ENCODE data around the gene SLC9A4. TPM values are rescaled to one million over a fixed set of nuclear protein-coding genes. Genes with fewer than 3 reads are reported as not detected.

SLC9A4 gene
- total and polyA plus RNA-seq, 2 donors (not counting 3 experiments of a cell fraction or from before 2014, with no cell fraction given): not detected

- BruUV-seq (replicated peaks): no TSS peak
- no peaks in the 10 kb centered on the region for H3K79me2 ChIP-seq (ENCODE audit: control insufficient read depth, insufficient read depth, low read length)
- dilution Hi-C loops (cut with MboI; ENCODE audit: extremely low pct_ligation_motif_present, low sequenced_read_pairs): no loop called here
- H3K9me1 ChIP-seq (replicated peaks; ENCODE audit: control insufficient read depth, extremely low read depth, insufficient read depth, low read length): no peaks in the 10 kb centered on the region
- no peak overlapping the region for H3K9ac ChIP-seq (replicated peaks; ENCODE audit: extremely low read depth, insufficient read depth, low read length)
- DNase-seq (ENCODE audit: low read depth, low spot score) (no peak), FAIRE-seq (no peak)
- H3K36me3 ChIP-seq (ENCODE audit: control insufficient read depth in 2 of 2, extremely low read depth in 1 of 2, insufficient read depth in 2 of 2, low read length in 2 of 2): no peaks in the 10 kb centered on the region
- no peaks in the 10 kb centered on the region for H3K4me1 ChIP-seq (ENCODE audit: control insufficient read depth, extremely low read depth, insufficient read depth, low read length)
- ChIA-PET POLR2A (no interaction called here), CTCF (interaction anchor here (1.1 kb wide), 2 partner anchors 17 to 187 kb away, joined by 4 read pairs; no protein-coding TSS in a partner anchor)
- no peak overlapping the region for H3K27ac ChIP-seq (ENCODE audit: insufficient read depth, low read depth, low read length)
- H3K4me2 ChIP-seq (ENCODE audit: insufficient read depth, low read length): no peak overlapping the region
- peaks cover 2 to 4% of the 10 kb centered on the region in 2 experiments for H3K27me3 ChIP-seq (ENCODE audit: control insufficient read depth in 2 of 2, insufficient read depth in 2 of 2, low read length in 2 of 2)
- H3K9me3 ChIP-seq (replicated peaks; ENCODE audit: control insufficient read depth, insufficient read depth, low read length): no peaks in the 10 kb centered on the region
- TF ChIP-seq EZH2 (IDR thresholded peaks at IDR 0.05; ENCODE audit: borderline replicate concordance, low read depth, low read length, severe bottlenecking) (no peak), JUN (IDR thresholded peaks at IDR 0.05; ENCODE audit: borderline replicate concordance, insufficient read depth, insufficient read length, low read depth) (no peak), FOS (IDR thresholded peaks at IDR 0.05; ENCODE audit: borderline replicate concordance, insufficient read depth, low read length) (no peak), MYC (IDR thresholded peaks at IDR 0.05; ENCODE audit: low read depth, low read length) (no peak), CTCF (IDR thresholded peaks at IDR 0.05; ENCODE audit: extremely low read depth in 1 of 2, insufficient read depth in 1 of 2, low read depth in 1 of 2, low read length in 2 of 2) (no peak), POLR2A (IDR thresholded peaks at IDR 0.05; ENCODE audit: low read depth, low read length) (no peak)
- H4K20me1 ChIP-seq (replicated peaks; ENCODE audit: control insufficient read depth, extremely low read depth, insufficient read depth, low read length): no peaks in the 10 kb centered on the region
- H3K4me3 ChIP-seq (replicated peaks in 1 of 3; ENCODE audit: insufficient read depth in 1 of 3, low read depth in 1 of 3, low read length in 3 of 3): no peak overlapping the region
- intact Hi-C loops (cut with micrococcal nuclease): no loop called here
- H2AFZ ChIP-seq (ENCODE audit: low read depth, low read length): no peak overlapping the region
Measured at GRCh38 chr2:102427249-102427648, 45.8 kb upstream of the SLC9A4 start.

GRCh38 chr2:102428573-102428972, 44.5 kb upstream of the SLC9A4 start:
- ChIA-PET CTCF (no interaction called here), POLR2A (no interaction called here)

More at GRCh38 chr2:102428573-102428972, 44.5 kb upstream of the SLC9A4 start:
- no peak for FAIRE-seq
- no peak for DNase-seq (ENCODE audit: low read depth, low spot score)
- Histone ChIP-seq H3K9me1 (replicated peaks; ENCODE audit: control insufficient read depth, extremely low read depth, insufficient read depth, low read length) (no peaks in the 10 kb centered on the region), H4K20me1 (replicated peaks; ENCODE audit: control insufficient read depth, extremely low read depth, insufficient read depth, low read length) (no peaks in the 10 kb centered on the region), H2AFZ (ENCODE audit: low read depth, low read length) (no peak overlapping the region), H3K9me3 (replicated peaks; ENCODE audit: control insufficient read depth, insufficient read depth, low read length) (no peaks in the 10 kb centered on the region), H3K9ac (replicated peaks; ENCODE audit: extremely low read depth, insufficient read depth, low read length) (no peak overlapping the region), H3K36me3 (ENCODE audit: control insufficient read depth in 2 of 2, extremely low read depth in 1 of 2, insufficient read depth in 2 of 2, low read length in 2 of 2) (no peaks in the 10 kb centered on the region), H3K79me2 (ENCODE audit: control insufficient read depth, insufficient read depth, low read length) (no peaks in the 10 kb centered on the region), H3K27me3 (ENCODE audit: control insufficient read depth in 2 of 2, insufficient read depth in 2 of 2, low read length in 2 of 2) (peaks cover 2 to 4% of the 10 kb centered on the region in 2 experiments), H3K4me2 (ENCODE audit: insufficient read depth, low read length) (no peak overlapping the region), H3K4me3 (replicated peaks in 1 of 3; ENCODE audit: insufficient read depth in 1 of 3, low read depth in 1 of 3, low read length in 3 of 3) (no peak overlapping the region), H3K27ac (ENCODE audit: insufficient read depth, low read depth, low read length) (no peak overlapping the region), H3K4me1 (ENCODE audit: control insufficient read depth, extremely low read depth, insufficient read depth, low read length) (no peaks in the 10 kb centered on the region)
- BruUV-seq (replicated peaks): no TSS peak
- intact Hi-C loops (cut with micrococcal nuclease) (no loop called here), dilution Hi-C loops (cut with MboI; ENCODE audit: extremely low pct_ligation_motif_present, low sequenced_read_pairs) (no loop called here)
- TF ChIP-seq POLR2AphosphoS5 (IDR thresholded peaks at IDR 0.05; ENCODE audit: insufficient read depth, low read depth, low read length) (no peak), POLR2A (IDR thresholded peaks at IDR 0.05; ENCODE audit: low read depth, low read length) (no peak), FOS (IDR thresholded peaks at IDR 0.05; ENCODE audit: borderline replicate concordance, insufficient read depth, low read length) (no peak), MYC (IDR thresholded peaks at IDR 0.05; ENCODE audit: low read depth, low read length) (no peak), GATA2 (IDR thresholded peaks at IDR 0.05; ENCODE audit: insufficient read depth, insufficient read length, low read depth, low read length) (no peak), CTCF (IDR thresholded peaks at IDR 0.05; ENCODE audit: extremely low read depth in 1 of 2, insufficient read depth in 1 of 2, low read depth in 1 of 2, low read length in 2 of 2) (no peak)

Data from endothelial cell of umbilical vein (primary cell).